SK-N-SH (cell line): ENCODE data around the gene USPL1. TPM values are rescaled to one million over a fixed set of nuclear protein-coding genes. Genes with fewer than 3 reads are reported as not detected.

Experiments
- CTCF ChIA-PET: fragments of 300-600, 350-600 bp; formaldehyde crosslinking; extraction: SDS; loops from one replicate; lab custom pipeline; 2021; lab: Yijun Ruan, JAX
- POLR2A ChIA-PET: fragments of 350-600 bp; sonication (Branson Sonifier 250); formaldehyde crosslinking; extraction: SDS; loops from one replicate; lab custom pipeline; 2020; ENCODE audit warnings: antibody characterized with exemption, inconsistent platforms; lab: Yijun Ruan, JAX
- DNase-seq: peaks from one replicate; pipeline ENCODE4 v3.0.0; 2012
- H2AFZ ChIP-seq: fragments of 200-600 bp; sonication (generic); 2 replicates; pipeline ENCODE4 v1.8.1; 2016; ENCODE audit warnings: antibody characterized with exemption, mild to moderate bottlenecking, low read depth
- H3F3A ChIP-seq: fragments of 200-600 bp; sonication (generic); replicated peaks from 2 replicates; pipeline ENCODE3; 2016; ENCODE audit warnings: antibody characterized with exemption, mild to moderate bottlenecking; ENCODE audit not compliant: insufficient read depth
- H3K27ac ChIP-seq, 2 experiments: fragments of 200-500 bp in 1 of 2; fragments of 200-600 bp in 1 of 2; sonication (Bioruptor generic) in 1 of 2; sonication (generic), shearing (Covaris generic) in 1 of 2; 2 replicates each; pipeline versions ENCODE4 v1.5.1 to v1.6.1; 2014 to 2016; ENCODE audit warnings: low read depth in 2 of 2, inconsistent platforms in 1 of 2, low read length in 1 of 2, mild to moderate bottlenecking in 1 of 2, mixed read lengths in 1 of 2
- H3K27me3 ChIP-seq: fragments of 200-600 bp; sonication (generic), shearing (Covaris generic); 2 replicates; pipeline ENCODE4 v1.6.1; 2016; ENCODE audit warnings: mixed run types; ENCODE audit not compliant: insufficient read depth
- H3K36me3 ChIP-seq, 2 experiments: fragments of 200-500 bp in 1 of 2; fragments of 200-600 bp in 1 of 2; sonication (Bioruptor generic) in 1 of 2; sonication (generic) in 1 of 2; replicated peaks in 1 of 2; 2 replicates each; pipeline versions ENCODE3 to v1.5.1; 2014 to 2016; ENCODE audit warnings: low read length in 1 of 2, mild to moderate bottlenecking in 1 of 2; ENCODE audit not compliant: insufficient read depth in 2 of 2, control insufficient read depth in 1 of 2
- H3K4me1 ChIP-seq, 2 experiments: fragments of 200-500 bp in 1 of 2; fragments of 200-600 bp in 1 of 2; sonication (Bioruptor generic) in 1 of 2; sonication (generic), shearing (Covaris generic) in 1 of 2; 2 replicates each; pipeline versions ENCODE4 v1.5.1 to v1.6.1; 2014 to 2016; ENCODE audit warnings: low read depth in 1 of 2, low read length in 1 of 2, mixed run types in 1 of 2; ENCODE audit not compliant: insufficient read depth in 2 of 2, control insufficient read depth in 1 of 2
- H3K4me2 ChIP-seq: fragments of 200-600 bp; sonication (generic), shearing (Covaris generic); 2 replicates; pipeline ENCODE4 v1.6.1; 2017; ENCODE audit warnings: mixed run types
- H3K4me3 ChIP-seq, 2 experiments: fragments of 200-500 bp in 1 of 2; fragments of 200-600 bp in 1 of 2; sonication (Bioruptor generic) in 1 of 2; sonication (generic), shearing (Covaris generic) in 1 of 2; 2 replicates each; pipeline versions ENCODE4 v1.5.1 to v1.8.1; 2014 to 2016; ENCODE audit warnings: low read depth in 2 of 2, inconsistent platforms in 1 of 2, low read length in 1 of 2, mild to moderate bottlenecking in 1 of 2, mixed read lengths in 1 of 2, moderate library complexity in 1 of 2
- H3K79me2 ChIP-seq: fragments of 200-600 bp; sonication (generic); 2 replicates; pipeline ENCODE4 v1.8.1; 2017; ENCODE audit warnings: mild to moderate bottlenecking; ENCODE audit not compliant: insufficient read depth
- H3K9ac ChIP-seq: fragments of 200-600 bp; sonication (generic); 2 replicates; pipeline ENCODE4 v1.6.1; 2017; ENCODE audit warnings: mixed run types
- H3K9me2 ChIP-seq: fragments of 200-600 bp; sonication (generic); 2 replicates; pipeline ENCODE4 v1.6.1; 2017; ENCODE audit warnings: mixed run types
- H3K9me3 ChIP-seq: fragments of 200-600 bp; sonication (generic); 2 replicates; pipeline ENCODE4 v1.6.1; 2017; ENCODE audit warnings: mixed run types, mild to moderate bottlenecking, moderate library complexity
- H4K20me1 ChIP-seq: fragments of 200-600 bp; sonication (generic); 2 replicates; pipeline ENCODE4 v1.6.1; 2017; ENCODE audit warnings: mild to moderate bottlenecking, mixed run types; ENCODE audit not compliant: insufficient read depth
- CHD2 ChIP-seq: fragments of 150-350 bp; IDR thresholded peaks from 2 replicates; pipeline ENCODE4 v1.6.1; 2018; ENCODE audit warnings: low read length; ENCODE audit not compliant: partially characterized antibody
- CTCF ChIP-seq: fragments of 200-600 bp; sonication (generic); IDR thresholded peaks from 2 replicates; pipeline ENCODE4 v1.6.1; 2017; ENCODE audit warnings: antibody characterized with exemption, mild to moderate bottlenecking, moderate library complexity
- ELF1 ChIP-seq: IDR thresholded peaks from 2 replicates; pipeline ENCODE4 v1.4.0; 2012
- FOSL2 ChIP-seq: IDR thresholded peaks from 2 replicates; pipeline ENCODE4 v1.4.0; 2012; ENCODE audit warnings: low read depth, mild to moderate bottlenecking, moderate library complexity, borderline replicate concordance
- FOXM1 ChIP-seq: IDR thresholded peaks from 2 replicates; pipeline ENCODE4 v1.4.0; 2012; ENCODE audit warnings: low read depth, mild to moderate bottlenecking
- JUND ChIP-seq: IDR thresholded peaks from 2 replicates; pipeline ENCODE4 v1.4.0; 2012
- RAD21 ChIP-seq: IDR thresholded peaks from 2 replicates; pipeline ENCODE4 v1.6.1; 2012; ENCODE audit warnings: mild to moderate bottlenecking, low read length
- SMC3 ChIP-seq: IDR thresholded peaks from 2 replicates; pipeline ENCODE4 v1.6.1; 2012; ENCODE audit warnings: low read depth, low read length, improper control_type of control experiment
- WGBS: methylation state at CpG from one replicate; pipeline ENCODE4 v1.1.6; 2017; ENCODE audit warnings: low lambda C conversion rate; 5-methylcytosine and 5-hydroxymethylcytosine counted together
- polyA plus RNA-seq, 3 experiments: library from polyadenylated mRNA; depleted of rRNA; stranded (reverse); fragments of >200 nt; gene quantifications; 2 replicates each; pipeline ENCODE4 v1.2.3, GENCODE V29; 2012
- TF ChIP-seq, protein P1 (sequence below): IDR thresholded peaks from 2 replicates; pipeline ENCODE4 v1.4.0; 2012; ENCODE audit warnings: low read depth, borderline replicate concordance

USPL1 gene
- polyA plus RNA-seq, 1 of the 3 experiments (the other 2 are of a cell fraction) = 6.4 TPM

GRCh38 chr13:30580852-30581502 is 36.7 kb upstream of the USPL1 start:
- no peak overlapping the region for H3K4me3 ChIP-seq
- ChIA-PET POLR2A (no interaction called here), CTCF (interaction anchor here (0.9 to 2.0 kb wide), 2 partner anchors 23 to 449 kb away, joined by 3 to 7 read pairs; no protein-coding TSS in a partner anchor)
- 91% methylated on average over 3 of the region's 3 CpGs for WGBS
- H4K20me1 ChIP-seq = no peaks in the 10 kb centered on the region
- no peaks in the 10 kb centered on the region; the same call in 1 of the 2 replicates for H3K79me2 ChIP-seq
- no peaks in the 10 kb centered on the region for H3K36me3 ChIP-seq
- no peaks in the 10 kb centered on the region for H3K9me2 ChIP-seq
- peaks cover 0 to 3% of the 10 kb centered on the region in 2 experiments; a peak in 2 of 4 replicates for H3K4me1 ChIP-seq
- H3F3A ChIP-seq = peaks cover 3% of the 10 kb centered on the region
- DNase-seq = no peak
- H3K9ac ChIP-seq = no peak overlapping the region
- H3K27ac ChIP-seq = no peak overlapping the region
- no peaks in the 10 kb centered on the region for H3K9me3 ChIP-seq
- H2AFZ ChIP-seq = no peak overlapping the region
- H3K4me2 ChIP-seq = no peak overlapping the region
- TF ChIP-seq JUND = 0 out of 2 replicates have a peak, but pooled peaks have one; percentile 24
- TF ChIP-seq RAD21 = no peak
- peak; percentile 29; the same call in 1 of the 2 replicates for TF ChIP-seq FOSL2
- H3K27me3 ChIP-seq = no peaks in the 10 kb centered on the region

DNA sequence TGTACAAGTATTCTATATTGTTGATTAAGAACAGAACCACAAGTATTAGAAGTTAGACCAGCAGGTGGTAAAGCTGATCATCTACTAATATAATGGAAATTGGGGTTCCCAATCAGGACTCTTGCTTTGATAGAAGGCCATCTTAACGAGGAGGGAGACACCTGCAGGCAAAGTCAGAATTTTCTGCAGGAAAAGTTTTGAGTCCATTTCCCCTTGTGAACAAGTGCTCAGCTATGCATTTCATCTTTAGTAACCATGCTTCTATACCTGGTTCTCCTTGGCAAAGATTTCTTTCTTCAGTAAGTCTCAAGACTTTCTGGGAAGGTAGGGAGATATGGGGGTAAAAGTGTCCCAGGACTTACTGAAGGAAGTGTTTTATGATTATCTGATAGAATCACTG is 36.1 kb upstream of the USPL1 start:
- H3K9ac ChIP-seq = no peak overlapping the region
- H4K20me1 ChIP-seq = no peaks in the 10 kb centered on the region
- H3F3A ChIP-seq = peaks cover 3% of the 10 kb centered on the region
- H3K36me3 ChIP-seq = no peaks in the 10 kb centered on the region
- ChIA-PET CTCF (interaction anchor here (0.9 to 2.0 kb wide), 2 partner anchors 24 to 449 kb away, joined by 3 to 7 read pairs; no protein-coding TSS in a partner anchor), POLR2A (no interaction called here)
- H3K27me3 ChIP-seq = no peaks in the 10 kb centered on the region
- no peaks in the 10 kb centered on the region; the same call in 1 of the 2 replicates for H3K79me2 ChIP-seq
- peaks cover 0 to under 1% of the 10 kb centered on the region in 2 experiments; a peak in 2 of 4 replicates for H3K4me1 ChIP-seq
- H2AFZ ChIP-seq = no peak overlapping the region
- 15% methylated on average over 1 of the region's 1 CpG for WGBS
- H3K27ac ChIP-seq = no peak overlapping the region
- no peak overlapping the region for H3K4me2 ChIP-seq
- H3K4me3 ChIP-seq = no peak overlapping the region
- no peaks in the 10 kb centered on the region for H3K9me2 ChIP-seq
- TF ChIP-seq CHD2 = no peak
- TF ChIP-seq ELF1 = no peak
- TF ChIP-seq RAD21 = peak; percentile 38; the same call in 1 of the 2 replicates
- peak; percentile 39 for TF ChIP-seq CTCF
- TF ChIP-seq FOXM1 = no peak
- TF ChIP-seq, protein P1, sequence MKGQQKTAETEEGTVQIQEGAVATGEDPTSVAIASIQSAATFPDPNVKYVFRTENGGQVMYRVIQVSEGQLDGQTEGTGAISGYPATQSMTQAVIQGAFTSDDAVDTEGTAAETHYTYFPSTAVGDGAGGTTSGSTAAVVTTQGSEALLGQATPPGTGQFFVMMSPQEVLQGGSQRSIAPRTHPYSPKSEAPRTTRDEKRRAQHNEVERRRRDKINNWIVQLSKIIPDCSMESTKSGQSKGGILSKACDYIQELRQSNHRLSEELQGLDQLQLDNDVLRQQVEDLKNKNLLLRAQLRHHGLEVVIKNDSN = no peak
- peak; percentile 28 for TF ChIP-seq SMC3
- DNase-seq = no peak
- H3K9me3 ChIP-seq = no peaks in the 10 kb centered on the region
